K562 (cell line): Measurements from ENCODE around the gene BCHE. TPM values are rescaled to one million over a fixed set of nuclear protein-coding genes. Genes with fewer than 3 reads are reported as not detected.

Source experiments
- ATAC-seq: fragments of 200-7000 bp; cut with Tn5 transposase; 3 replicates; pipeline ENCODE4 v1.9.1; 2020; ENCODE audit warnings: moderate library complexity
- BruUV-seq: library from RNA; stranded (reverse); fragments of 400-500 nt; replicated peaks from 2 replicates; lab custom pipeline; 2021; lab: Mats Ljungman, UMichigan
- CTCF ChIA-PET: fragments of 300-600 bp; formaldehyde crosslinking; extraction: SDS; loops from one replicate; lab custom pipeline; 2021; ENCODE audit warnings: low intra/inter-chr PET ratio; lab: Yijun Ruan, JAX
- POLR2A ChIA-PET: fragments of 300-600, 350-650 bp; sonication (Branson Sonifier 250); formaldehyde crosslinking; extraction: SDS; loops from one replicate; lab custom pipeline; 2021; ENCODE audit warnings: antibody characterized with exemption, inconsistent platforms; lab: Yijun Ruan, JAX
- DNase-seq, 4 experiments: peaks; one replicate each; pipeline versions ENCODE4 v3.0.0 to v3.0.0-alpha.2; 2011 to 2018; ENCODE audit warnings: low spot score in 3 of 4, mixed read lengths in 3 of 4; ENCODE audit errors: extremely low read depth in 1 of 4
- FAIRE-seq: peaks from 2 replicates; lab custom pipeline; 2011; peaks lifted over from hg19 to GRCh38; lab: Jason Lieb, UNC
- H2AFZ ChIP-seq: 2 replicates; pipeline ENCODE4 v1.6.0; 2011; ENCODE audit warnings: low read depth, low read length, control low read depth, inconsistent platforms
- H3K27ac ChIP-seq: fragments of 200-600 bp; 3 replicates; pipeline ENCODE4 v1.8.0; 2011; ENCODE audit warnings: low read depth, mild to moderate bottlenecking, control low read depth, inconsistent platforms, low read length, moderate library complexity, mixed read lengths; ENCODE audit errors: extremely low read depth
- H3K27me3 ChIP-seq, 2 experiments: fragments of 300-600 bp in 1 of 2; 2 replicates in 1 of 2; 3 replicates in 1 of 2; pipeline versions ENCODE4 v1.6.0 to v1.8.0; 2011; ENCODE audit warnings: inconsistent platforms in 2 of 2, low read length in 2 of 2, mild to moderate bottlenecking in 1 of 2, mixed read lengths in 1 of 2, moderate library complexity in 1 of 2; ENCODE audit not compliant: control insufficient read depth in 2 of 2, insufficient read depth in 2 of 2
- H3K36me3 ChIP-seq: fragments of 300-600 bp; 3 replicates; pipeline ENCODE4 v1.8.0; 2011; ENCODE audit warnings: mild to moderate bottlenecking, low read length, inconsistent platforms; ENCODE audit not compliant: control insufficient read depth, insufficient read depth
- H3K4me1 ChIP-seq, 2 experiments: fragments of 200-600 bp in 1 of 2; replicated peaks in 1 of 2; 2 replicates in 1 of 2; 3 replicates in 1 of 2; pipeline versions ENCODE4 v1.5.1 to v1.8.0; 2011; ENCODE audit warnings: inconsistent platforms in 2 of 2, low read length in 2 of 2, mild to moderate bottlenecking in 1 of 2, mixed read lengths in 1 of 2, moderate library complexity in 1 of 2; ENCODE audit not compliant: control insufficient read depth in 2 of 2, insufficient read depth in 2 of 2
- H3K4me2 ChIP-seq: 2 replicates; pipeline ENCODE4 v1.6.1; 2011; ENCODE audit warnings: low read length, control low read depth, inconsistent platforms, mixed read lengths; ENCODE audit not compliant: insufficient read depth
- H3K4me3 ChIP-seq: fragments of 200-600 bp; sonication (generic), shearing (Covaris generic); 2 replicates; pipeline ENCODE4 v1.5.1; 2016; ENCODE audit warnings: control low read depth, inconsistent platforms
- H3K79me2 ChIP-seq: fragments of 200-600 bp; 3 replicates; pipeline ENCODE4 v1.8.0; 2011; ENCODE audit warnings: low read length, inconsistent platforms; ENCODE audit not compliant: control insufficient read depth, insufficient read depth
- H3K9ac ChIP-seq, 2 experiments: 2 replicates each; pipeline versions ENCODE4 v1.6.0 to v1.6.1; 2011; ENCODE audit warnings: low read depth in 2 of 2, low read length in 2 of 2, control low read depth in 1 of 2, inconsistent platforms in 1 of 2, mild to moderate bottlenecking in 1 of 2, mixed read lengths in 1 of 2; ENCODE audit not compliant: insufficient read depth in 1 of 2
- H3K9me1 ChIP-seq: one replicate; pipeline ENCODE4 v1.6.0; 2011; ENCODE audit warnings: inconsistent platforms, mild to moderate bottlenecking, low read length, moderate library complexity; ENCODE audit not compliant: control insufficient read depth, insufficient read depth
- H3K9me3 ChIP-seq: replicated peaks from 2 replicates; pipeline ENCODE4 v1.5.1; 2011; ENCODE audit warnings: low read depth, low read length, inconsistent platforms; ENCODE audit not compliant: control insufficient read depth, insufficient read depth
- H4K20me1 ChIP-seq: replicated peaks from 2 replicates; pipeline ENCODE4 v1.6.1; 2011; ENCODE audit warnings: low read length, inconsistent platforms, mixed read lengths; ENCODE audit not compliant: control insufficient read depth, insufficient read depth
- EGR1 ChIP-seq: fragments of 450-650 bp; conservative IDR thresholded peaks from 2 replicates; pipeline ENCODE4 v1.6.1; 2017; ENCODE audit warnings: mild to moderate bottlenecking
- WGBS: fragments of 100-300 bp; shearing (Covaris generic); methylation state at CpG from one replicate; pipeline ENCODE4 v1.1.6; 2016; ENCODE audit warnings: low coverage, mixed read lengths; ENCODE audit not compliant: insufficient coverage; ENCODE audit errors: missing lambda C conversion rate; 5-methylcytosine and 5-hydroxymethylcytosine counted together
- in situ Hi-C: fragments of 300-500 bp; cut with MboI; formaldehyde crosslinking; loops from 4 replicates; pipeline ENCODE4 v1.15.0; 2018; ENCODE audit warnings: inconsistent platforms, mixed read lengths
- intact Hi-C: fragments of 100-400 bp; cut with micrococcal nuclease; formaldehyde crosslinking; loops from 2 replicates; pipeline ENCODE4 v1.14.2; 2022
- polyA plus RNA-seq, 8 experiments: library from polyadenylated mRNA; depleted of rRNA in 4 of 8; stranded (reverse) in 5 of 8; unstranded in 3 of 8; fragments of >200 nt; fragmentation: Nextera tagmentation in 2 of 8; fragmentation: Illumina TruSeq in 1 of 8; extraction: Ambion mirVana in 2 of 8; extraction: Trizol in 1 of 8; gene quantifications; 2 replicates each; pipeline versions ENCODE4 v1.2.1 to v1.2.3, GENCODE V29; 2011 to 2014; ENCODE audit warnings: inconsistent platforms in 1 of 8, missing spikeins in 1 of 8
- total RNA-seq, 7 experiments: library from RNA; depleted of rRNA in 6 of 7; stranded (reverse); fragments of >200 nt in 6 of 7; fragmentation: Illumina TruSeq in 2 of 7; extraction: Trizol in 2 of 7; gene quantifications; 2 replicates each; pipeline versions ENCODE4 v1.2.1 to v1.2.3, GENCODE V29; 2011 to 2021; ENCODE audit warnings: low replicate concordance in 1 of 7
- TF ChIP-seq, protein P1 (sequence below): fragments of 450-650 bp; IDR thresholded peaks from 2 replicates; pipeline ENCODE4 v1.6.1; 2016; ENCODE audit warnings: mild to moderate bottlenecking
- TF ChIP-seq, protein P2 (sequence below): sonication (generic); formaldehyde crosslinking; IDR thresholded peaks from 2 replicates; pipeline ENCODE4 v1.8.0; 2022; ENCODE audit warnings: mild to moderate bottlenecking, missing genetic modification reagents, borderline replicate concordance

The BCHE gene
- total and polyA plus RNA-seq, 9 of the 15 experiments (the other 6 are each of a cell fraction or from before 2014, with no cell fraction given), result 0.09 to 0.24 (median 0.12) TPM; not detected in 2

DNA sequence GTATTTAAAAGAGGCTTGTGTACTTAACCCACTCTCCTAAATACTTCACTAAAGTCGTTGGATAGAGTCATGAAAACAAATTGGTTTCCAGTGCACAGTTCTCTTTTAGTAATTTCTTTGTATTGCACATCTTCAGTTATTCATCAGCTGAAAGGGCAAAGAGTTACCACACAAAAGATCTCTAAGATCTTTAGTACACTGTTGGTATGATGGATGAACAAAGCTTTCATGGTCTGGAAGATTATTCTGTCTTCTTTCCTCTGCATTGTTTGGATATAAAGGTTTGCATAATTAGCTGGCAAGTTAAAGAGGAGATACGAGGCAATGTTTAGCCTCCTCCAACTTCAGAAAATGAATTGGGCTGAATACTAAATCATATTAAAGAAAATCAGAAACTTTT, 40.5 kb downstream of the BCHE start:
- no peaks in the 10 kb centered on the region for H3K4me1 ChIP-seq
- no peak overlapping the region for H2AFZ ChIP-seq
- no peaks in the 10 kb centered on the region for H3K27me3 ChIP-seq
- ATAC-seq (no peak), FAIRE-seq (no peak), DNase-seq (no peak)
- H3K4me3 ChIP-seq, result no peak overlapping the region
- H3K9ac ChIP-seq, result no peak overlapping the region
- ChIA-PET POLR2A (no interaction called here), CTCF (no interaction called here)
- no peaks in the 10 kb centered on the region for H3K36me3 ChIP-seq
- H3K4me2 ChIP-seq, result no peak overlapping the region
- H4K20me1 ChIP-seq, result no peaks in the 10 kb centered on the region
- intact Hi-C loops, result no loop called here
- no peaks in the 10 kb centered on the region for H3K79me2 ChIP-seq
- no TSS peak for BruUV-seq
- in situ Hi-C loops, result no loop called here
- TF ChIP-seq, protein P1, sequence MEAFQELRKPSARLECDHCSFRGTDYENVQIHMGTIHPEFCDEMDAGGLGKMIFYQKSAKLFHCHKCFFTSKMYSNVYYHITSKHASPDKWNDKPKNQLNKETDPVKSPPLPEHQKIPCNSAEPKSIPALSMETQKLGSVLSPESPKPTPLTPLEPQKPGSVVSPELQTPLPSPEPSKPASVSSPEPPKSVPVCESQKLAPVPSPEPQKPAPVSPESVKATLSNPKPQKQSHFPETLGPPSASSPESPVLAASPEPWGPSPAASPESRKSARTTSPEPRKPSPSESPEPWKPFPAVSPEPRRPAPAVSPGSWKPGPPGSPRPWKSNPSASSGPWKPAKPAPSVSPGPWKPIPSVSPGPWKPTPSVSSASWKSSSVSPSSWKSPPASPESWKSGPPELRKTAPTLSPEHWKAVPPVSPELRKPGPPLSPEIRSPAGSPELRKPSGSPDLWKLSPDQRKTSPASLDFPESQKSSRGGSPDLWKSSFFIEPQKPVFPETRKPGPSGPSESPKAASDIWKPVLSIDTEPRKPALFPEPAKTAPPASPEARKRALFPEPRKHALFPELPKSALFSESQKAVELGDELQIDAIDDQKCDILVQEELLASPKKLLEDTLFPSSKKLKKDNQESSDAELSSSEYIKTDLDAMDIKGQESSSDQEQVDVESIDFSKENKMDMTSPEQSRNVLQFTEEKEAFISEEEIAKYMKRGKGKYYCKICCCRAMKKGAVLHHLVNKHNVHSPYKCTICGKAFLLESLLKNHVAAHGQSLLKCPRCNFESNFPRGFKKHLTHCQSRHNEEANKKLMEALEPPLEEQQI, result no peak
- TF ChIP-seq EGR1, result no peak
- TF ChIP-seq, protein P2, sequence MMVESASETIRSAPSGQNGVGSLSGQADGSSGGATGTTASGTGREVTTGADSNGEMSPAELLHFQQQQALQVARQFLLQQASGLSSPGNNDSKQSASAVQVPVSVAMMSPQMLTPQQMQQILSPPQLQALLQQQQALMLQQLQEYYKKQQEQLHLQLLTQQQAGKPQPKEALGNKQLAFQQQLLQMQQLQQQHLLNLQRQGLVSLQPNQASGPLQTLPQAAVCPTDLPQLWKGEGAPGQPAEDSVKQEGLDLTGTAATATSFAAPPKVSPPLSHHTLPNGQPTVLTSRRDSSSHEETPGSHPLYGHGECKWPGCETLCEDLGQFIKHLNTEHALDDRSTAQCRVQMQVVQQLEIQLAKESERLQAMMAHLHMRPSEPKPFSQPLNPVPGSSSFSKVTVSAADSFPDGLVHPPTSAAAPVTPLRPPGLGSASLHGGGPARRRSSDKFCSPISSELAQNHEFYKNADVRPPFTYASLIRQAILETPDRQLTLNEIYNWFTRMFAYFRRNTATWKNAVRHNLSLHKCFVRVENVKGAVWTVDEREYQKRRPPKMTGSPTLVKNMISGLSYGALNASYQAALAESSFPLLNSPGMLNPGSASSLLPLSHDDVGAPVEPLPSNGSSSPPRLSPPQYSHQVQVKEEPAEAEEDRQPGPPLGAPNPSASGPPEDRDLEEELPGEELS, result no peak
- no peak overlapping the region for H3K27ac ChIP-seq
- no peaks in the 10 kb centered on the region for H3K9me1 ChIP-seq
- H3K9me3 ChIP-seq, result no peaks in the 10 kb centered on the region
- 0% methylated on average over 2 of the region's 2 CpGs for WGBS
